Epithelial cell of esophagus (primary cell): ENCODE data around the gene PNMA6E.
"Not testable (repeated sequence)": the region's sequence is repeated elsewhere in the genome, so short reads cannot be mapped to it uniquely, and the experiment has no call there.

Experiments
- DNase-seq: peaks from one replicate; pipeline ENCODE4 v3.0.0; 2010; ENCODE audit warnings: low read depth
- H3K4me3 ChIP-seq: 2 replicates; pipeline ENCODE4 v1.5.1; 2011; ENCODE audit warnings: mild to moderate bottlenecking, low read length, control low read depth
- TF ChIP-seq, protein P1 (sequence below): IDR thresholded peaks from 2 replicates; pipeline ENCODE4 v1.5.1; 2011; ENCODE audit warnings: low read depth, mild to moderate bottlenecking, low read length, control low read depth, inconsistent platforms; ENCODE audit not compliant: insufficient read depth; ENCODE audit errors: missing control alignments

The PNMA6E gene

DNA sequence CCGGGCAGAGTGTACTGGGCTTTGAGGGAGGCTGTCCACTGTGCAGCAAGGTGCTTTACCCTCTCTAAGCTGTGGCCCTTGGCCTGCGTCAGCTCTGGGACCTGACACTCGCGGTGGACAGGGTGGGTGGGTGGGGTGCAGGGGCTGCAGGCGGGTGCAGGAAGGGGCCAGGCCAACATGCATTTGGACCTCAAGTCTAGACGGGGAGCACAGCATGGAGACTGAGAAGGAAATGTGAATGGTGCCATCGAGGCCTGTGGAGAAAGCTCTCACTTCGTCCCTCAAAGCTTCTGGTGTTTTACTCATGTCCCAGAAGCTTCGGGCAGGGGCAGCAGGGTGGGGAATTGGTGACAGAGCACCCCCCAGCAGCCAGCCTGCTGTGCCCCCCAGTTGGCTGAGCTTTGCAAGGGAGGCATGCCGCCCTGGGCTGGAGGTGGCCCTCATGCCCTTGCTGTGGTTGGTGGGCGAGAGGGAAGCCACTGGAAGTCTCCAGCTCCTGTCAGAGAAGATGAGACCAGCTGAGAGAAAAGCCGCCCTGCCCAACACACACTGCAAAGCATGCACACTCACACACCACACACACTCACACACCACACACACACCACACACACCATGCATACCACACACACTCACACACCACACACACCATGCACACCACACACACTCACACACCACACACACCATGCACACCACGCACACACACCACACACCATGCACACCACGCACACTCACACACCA, 12.3 kb downstream of the PNMA6E start:
- no peak for DNase-seq
- TF ChIP-seq, protein P1, sequence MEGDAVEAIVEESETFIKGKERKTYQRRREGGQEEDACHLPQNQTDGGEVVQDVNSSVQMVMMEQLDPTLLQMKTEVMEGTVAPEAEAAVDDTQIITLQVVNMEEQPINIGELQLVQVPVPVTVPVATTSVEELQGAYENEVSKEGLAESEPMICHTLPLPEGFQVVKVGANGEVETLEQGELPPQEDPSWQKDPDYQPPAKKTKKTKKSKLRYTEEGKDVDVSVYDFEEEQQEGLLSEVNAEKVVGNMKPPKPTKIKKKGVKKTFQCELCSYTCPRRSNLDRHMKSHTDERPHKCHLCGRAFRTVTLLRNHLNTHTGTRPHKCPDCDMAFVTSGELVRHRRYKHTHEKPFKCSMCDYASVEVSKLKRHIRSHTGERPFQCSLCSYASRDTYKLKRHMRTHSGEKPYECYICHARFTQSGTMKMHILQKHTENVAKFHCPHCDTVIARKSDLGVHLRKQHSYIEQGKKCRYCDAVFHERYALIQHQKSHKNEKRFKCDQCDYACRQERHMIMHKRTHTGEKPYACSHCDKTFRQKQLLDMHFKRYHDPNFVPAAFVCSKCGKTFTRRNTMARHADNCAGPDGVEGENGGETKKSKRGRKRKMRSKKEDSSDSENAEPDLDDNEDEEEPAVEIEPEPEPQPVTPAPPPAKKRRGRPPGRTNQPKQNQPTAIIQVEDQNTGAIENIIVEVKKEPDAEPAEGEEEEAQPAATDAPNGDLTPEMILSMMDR = no peak
- H3K4me3 ChIP-seq = no peak overlapping the region

DNA sequence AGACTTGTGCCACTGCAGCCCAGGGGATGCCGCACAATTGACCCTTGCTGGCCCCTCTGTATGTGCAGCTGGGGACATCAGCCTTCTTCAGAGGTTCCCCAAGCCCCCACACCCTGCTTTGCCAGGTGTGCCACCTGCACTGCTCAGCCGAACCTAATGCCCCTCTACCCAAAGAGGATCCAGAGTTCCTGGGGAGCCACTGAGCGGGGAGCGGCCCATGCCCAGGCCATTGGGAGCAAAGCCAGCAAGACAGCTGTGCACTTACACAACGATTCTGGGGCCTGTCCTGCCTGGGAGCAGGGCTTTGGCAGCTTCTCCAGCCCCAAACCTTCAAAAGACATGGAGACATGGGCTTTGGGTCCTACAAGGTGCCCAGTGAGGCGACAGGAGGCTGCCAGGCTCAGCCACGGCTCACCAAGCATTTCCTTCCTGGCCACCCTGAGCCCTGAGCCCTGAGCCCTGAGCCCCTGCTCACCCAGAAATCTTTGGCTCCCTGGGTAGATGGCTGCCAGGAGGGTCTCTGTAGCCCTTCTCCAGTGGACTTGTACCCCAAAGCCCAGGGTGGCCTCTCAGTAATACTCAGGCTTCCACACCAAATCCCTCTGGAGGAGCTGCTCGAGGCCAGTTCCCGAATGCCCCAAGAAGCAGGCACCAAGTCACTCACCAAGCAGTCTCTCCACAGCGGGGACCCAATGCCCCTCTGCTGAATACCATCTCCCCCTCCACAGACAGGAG, 13.0 kb downstream of the PNMA6E start:
- TF ChIP-seq, protein P1 = no peak
- no peak overlapping the region for H3K4me3 ChIP-seq
- no peak for DNase-seq

DNA sequence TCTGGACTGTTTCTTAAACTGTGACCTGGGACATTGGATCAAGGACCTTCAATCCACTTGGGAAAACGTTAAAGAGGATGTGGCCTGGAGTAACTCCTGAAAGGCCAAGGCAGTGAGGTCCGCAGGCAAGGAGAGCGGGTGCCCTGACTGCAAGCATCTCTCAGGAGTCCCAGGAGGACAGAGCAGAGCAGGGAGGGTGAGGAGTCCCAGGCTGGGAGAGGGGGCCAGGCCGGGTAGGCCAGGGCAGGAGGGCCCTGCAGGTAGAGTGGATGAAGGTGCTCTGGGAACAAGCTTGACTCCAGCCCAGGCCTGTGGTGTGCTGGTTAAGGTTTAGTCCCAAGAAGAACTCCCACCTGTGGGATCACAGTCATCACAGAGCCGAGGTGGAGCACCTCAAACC, 13.8 kb downstream of the PNMA6E start:
- TF ChIP-seq, protein P1 = no peak
- DNase-seq = no peak
- no peak overlapping the region for H3K4me3 ChIP-seq

DNA sequence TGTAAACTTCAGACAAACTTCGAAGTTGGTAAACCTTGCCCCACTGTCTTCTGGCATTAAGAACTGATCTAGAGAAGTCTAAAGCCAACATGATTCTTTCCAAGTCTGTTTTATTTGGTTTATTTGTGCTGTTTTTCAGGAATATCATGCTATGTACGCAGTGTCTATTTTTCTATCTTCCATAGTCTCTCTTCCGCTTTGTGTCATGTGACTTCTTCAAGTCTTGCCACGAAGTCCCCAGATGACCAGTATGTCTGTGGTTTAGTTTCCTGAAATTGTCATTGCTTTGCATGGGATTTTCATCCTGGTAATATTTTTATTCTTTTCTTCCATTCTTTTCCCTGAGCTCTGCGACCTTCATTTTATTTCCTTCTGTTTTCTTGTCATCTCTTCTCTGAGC, 15.1 kb downstream of the PNMA6E start:
- H3K4me3 ChIP-seq = no peak overlapping the region
- TF ChIP-seq, protein P1 = no peak
- no peak for DNase-seq

DNA sequence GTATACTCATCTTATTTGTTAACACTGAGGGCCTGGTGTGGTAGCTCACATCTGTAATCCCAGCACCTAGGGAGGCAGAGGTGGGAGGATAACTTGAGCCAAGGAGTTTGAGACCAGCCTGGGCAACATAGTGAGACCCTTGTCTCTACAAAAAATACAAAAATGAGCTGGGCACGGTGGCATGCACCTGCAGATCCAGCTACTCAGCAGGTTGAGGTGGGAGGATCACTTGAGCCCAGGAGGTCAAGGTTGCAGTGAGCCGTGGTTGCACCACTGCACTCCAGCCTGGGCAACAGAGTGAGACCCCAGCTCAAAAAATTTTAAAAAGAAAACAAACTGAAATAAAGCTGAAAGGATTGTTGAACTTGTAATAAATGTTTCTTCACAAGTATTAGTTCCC, 16.2 kb downstream of the PNMA6E start:
- H3K4me3 ChIP-seq, DNase-seq: not testable (repeated sequence)

DNA sequence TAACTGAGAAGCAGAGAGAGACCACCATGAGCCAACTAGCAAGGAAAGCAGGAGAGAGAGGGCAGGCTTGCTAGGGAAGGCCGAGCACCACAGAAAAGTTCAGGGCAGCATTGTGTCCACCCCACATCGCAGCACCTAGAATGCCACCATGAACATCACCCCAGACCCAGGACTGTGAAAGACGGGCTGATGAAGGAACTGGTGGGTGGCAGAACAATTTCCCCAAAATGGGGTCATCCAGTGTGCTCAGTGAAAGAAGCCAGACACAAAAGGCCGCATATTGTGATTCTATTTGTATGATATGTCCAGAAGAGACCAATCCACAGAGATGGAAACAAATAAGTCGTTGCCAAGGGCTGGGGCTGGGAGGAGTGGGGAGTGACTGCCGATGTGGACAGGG, 16.8 kb downstream of the PNMA6E start:
- H3K4me3 ChIP-seq = no peak overlapping the region
- TF ChIP-seq, protein P1 = no peak
- DNase-seq = no peak

DNA sequence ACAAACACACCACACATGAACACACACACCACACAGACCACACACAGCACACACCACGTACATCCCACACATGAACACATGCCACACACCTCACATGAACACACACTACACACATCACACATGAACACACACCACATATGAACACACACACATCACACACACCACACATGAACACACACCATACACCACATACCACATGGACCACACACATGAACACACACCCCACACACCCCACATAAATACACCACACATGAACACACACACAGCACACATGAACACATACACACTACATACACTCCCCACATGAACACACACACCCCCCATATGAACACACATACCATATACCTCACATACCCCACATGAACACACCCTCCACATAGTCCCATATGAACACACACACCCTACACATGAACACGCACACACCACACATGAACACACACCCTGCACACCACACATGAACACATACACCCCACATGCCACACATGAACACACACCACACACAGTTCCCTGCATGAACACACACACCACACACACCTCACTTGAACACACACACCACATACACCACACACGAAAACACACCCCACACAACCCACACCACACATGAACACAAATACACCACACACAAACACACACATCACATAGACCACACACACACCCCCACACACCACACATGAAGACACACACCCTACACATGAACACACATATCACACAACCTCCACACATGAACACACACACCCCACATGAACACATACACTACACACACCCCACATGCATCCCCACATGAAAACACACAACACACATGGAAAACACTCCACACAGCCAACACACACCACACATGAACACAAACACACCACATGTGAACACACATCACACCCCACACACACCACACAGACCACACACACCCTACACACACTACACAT, 18.3 kb downstream of the PNMA6E start:
- DNase-seq = no peak
- TF ChIP-seq, protein P1 = no peak
- no peak overlapping the region for H3K4me3 ChIP-seq
